Measurements from ENCODE around the gene NCMAP. TPM values are rescaled to one million over a fixed set of nuclear protein-coding genes. Genes with fewer than 3 reads are reported as not detected.

Gene NCMAP
- polyA plus RNA-seq, 1 of the 3 experiments (the other 2 are of a cell fraction) = not detected

DNA sequence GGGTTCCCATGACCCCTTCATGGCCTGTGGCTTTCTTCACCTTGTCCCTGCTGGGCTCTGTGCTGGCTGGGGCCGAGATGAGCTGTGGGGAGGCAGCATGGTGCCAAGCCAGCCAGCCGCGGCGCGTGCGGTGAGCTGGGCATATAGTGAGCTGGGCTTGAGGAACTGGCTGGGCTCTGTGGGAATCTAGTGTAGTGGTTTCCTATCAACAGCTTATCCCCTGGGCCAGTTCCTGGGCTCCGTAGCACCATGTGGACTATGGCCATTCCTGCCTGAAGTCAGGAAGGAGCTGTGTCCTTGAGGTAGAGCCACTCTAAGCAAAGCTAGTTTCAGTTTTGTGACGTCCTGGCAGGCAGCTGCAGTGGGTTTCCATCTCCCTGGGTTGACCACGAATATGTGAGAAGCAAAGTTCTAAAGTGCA lies 1.8 kb downstream of the NCMAP start:
- POLR2A ChIA-PET = no interaction called here
- peaks cover 8% of the 10 kb centered on the region for H3F3A ChIP-seq (replicated peaks; ENCODE audit: insufficient read depth)
- no peaks in the 10 kb centered on the region for H4K20me1 ChIP-seq (ENCODE audit: insufficient read depth)
- CTCF ChIA-PET = interaction anchor here (0.7 to 1.1 kb wide), 6 partner anchors 10 to 358 kb away, joined by 3 to 5 read pairs (median 3); no protein-coding TSS in a partner anchor
- no peak overlapping the region for H3K4me2 ChIP-seq
- H3K9ac ChIP-seq = no peak overlapping the region
- H3K27me3 ChIP-seq (ENCODE audit: insufficient read depth) = peaks cover 7% of the 10 kb centered on the region; the same call in 1 of the 2 replicates
- no peaks in the 10 kb centered on the region for H3K36me3 ChIP-seq (replicated peaks in 1 of 2; ENCODE audit: control insufficient read depth in 1 of 2, insufficient read depth in 2 of 2, low read length in 1 of 2)
- no peaks in the 10 kb centered on the region for H3K9me3 ChIP-seq
- H3K27ac ChIP-seq (ENCODE audit: low read depth in 2 of 2, low read length in 1 of 2) = no peak overlapping the region
- 88% methylated on average over 4 of the region's 9 CpGs for WGBS (ENCODE audit: low lambda C conversion rate)
- peaks cover 8 to 18% of the 10 kb centered on the region in 2 experiments; a peak in 1 of 4 replicates for H3K4me1 ChIP-seq (ENCODE audit: control insufficient read depth in 1 of 2, insufficient read depth in 2 of 2, low read depth in 1 of 2, low read length in 1 of 2)
- no peaks in the 10 kb centered on the region for H3K9me2 ChIP-seq
- no peaks in the 10 kb centered on the region for H3K79me2 ChIP-seq (ENCODE audit: insufficient read depth)
- no peak overlapping the region for H2AFZ ChIP-seq (ENCODE audit: low read depth)
- H3K4me3 ChIP-seq (ENCODE audit: low read depth in 2 of 2, low read length in 1 of 2) = no peak overlapping the region
- DNase-seq = no peak
- TF ChIP-seq SMC3 (IDR thresholded peaks at IDR 0.05; ENCODE audit: low read depth, low read length) = no peak
- TF ChIP-seq MEF2A (IDR thresholded peaks at IDR 0.05; ENCODE audit: borderline replicate concordance, low read depth) = no peak
- no peak for TF ChIP-seq CHD2 (IDR thresholded peaks at IDR 0.05; ENCODE audit: low read length, partially characterized antibody)
- no peak for TF ChIP-seq POLR2AphosphoS5 (IDR thresholded peaks at IDR 0.05; ENCODE audit: low read depth, low read length)
- TF ChIP-seq RFX5 (IDR thresholded peaks at IDR 0.05; ENCODE audit: low read length) = no peak
- no peak for TF ChIP-seq FOXJ3 (CRISPR knock-in tag; IDR thresholded peaks at IDR 0.05)

DNA sequence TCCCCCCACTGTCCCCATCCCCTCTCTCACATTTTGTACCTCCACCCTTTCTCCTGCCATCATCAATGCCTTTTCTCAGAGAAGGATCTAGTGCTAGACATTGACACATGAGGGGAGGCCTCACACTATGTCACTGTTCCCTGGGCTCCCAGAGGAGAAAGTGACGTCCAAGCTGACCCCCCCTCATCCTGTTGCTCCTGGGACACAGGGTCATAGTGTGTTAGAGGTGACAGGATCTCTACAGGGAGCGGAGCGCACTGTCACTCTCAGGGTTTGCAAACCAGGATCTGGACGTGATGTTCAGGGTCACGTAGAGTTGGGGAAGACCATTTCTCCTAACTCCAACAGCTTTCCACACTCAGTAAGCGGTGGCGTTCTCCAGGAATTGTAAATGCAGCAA lies 2.6 kb downstream of the NCMAP start:
- POLR2A ChIA-PET = interaction anchor here (0.6 kb wide), 1 partner anchor 540 kb away, joined by 3 read pairs; no protein-coding TSS in a partner anchor

More for the DNA sequence above, 2.6 kb downstream of the NCMAP start:
- no peak for DNase-seq
- Histone ChIP-seq H3K9ac (no peak overlapping the region), H3K27ac (ENCODE audit: low read depth in 2 of 2, low read length in 1 of 2) (no peak overlapping the region), H2AFZ (ENCODE audit: low read depth) (no peak overlapping the region), H3K79me2 (ENCODE audit: insufficient read depth) (no peaks in the 10 kb centered on the region), H3F3A (replicated peaks; ENCODE audit: insufficient read depth) (peaks cover 8% of the 10 kb centered on the region), H3K36me3 (replicated peaks in 1 of 2; ENCODE audit: control insufficient read depth in 1 of 2, insufficient read depth in 2 of 2, low read length in 1 of 2) (no peaks in the 10 kb centered on the region), H3K9me2 (no peaks in the 10 kb centered on the region), H3K4me1 (ENCODE audit: control insufficient read depth in 1 of 2, insufficient read depth in 2 of 2, low read depth in 1 of 2, low read length in 1 of 2) (peaks cover 8 to 19% of the 10 kb centered on the region in 2 experiments; a peak in 1 of 4 replicates), H3K4me2 (no peak overlapping the region), H3K4me3 (ENCODE audit: low read depth in 2 of 2, low read length in 1 of 2) (no peak overlapping the region), H3K27me3 (ENCODE audit: insufficient read depth) (peaks cover 7% of the 10 kb centered on the region; the same call in 1 of the 2 replicates), H3K9me3 (no peaks in the 10 kb centered on the region), H4K20me1 (ENCODE audit: insufficient read depth) (no peaks in the 10 kb centered on the region)
- TF ChIP-seq POLR2AphosphoS5 (IDR thresholded peaks at IDR 0.05; ENCODE audit: low read depth, low read length) = no peak
- TF ChIP-seq SIN3A (IDR thresholded peaks at IDR 0.05; ENCODE audit: borderline replicate concordance, low read depth, low read length) = no peak
- TF ChIP-seq, protein P1, sequence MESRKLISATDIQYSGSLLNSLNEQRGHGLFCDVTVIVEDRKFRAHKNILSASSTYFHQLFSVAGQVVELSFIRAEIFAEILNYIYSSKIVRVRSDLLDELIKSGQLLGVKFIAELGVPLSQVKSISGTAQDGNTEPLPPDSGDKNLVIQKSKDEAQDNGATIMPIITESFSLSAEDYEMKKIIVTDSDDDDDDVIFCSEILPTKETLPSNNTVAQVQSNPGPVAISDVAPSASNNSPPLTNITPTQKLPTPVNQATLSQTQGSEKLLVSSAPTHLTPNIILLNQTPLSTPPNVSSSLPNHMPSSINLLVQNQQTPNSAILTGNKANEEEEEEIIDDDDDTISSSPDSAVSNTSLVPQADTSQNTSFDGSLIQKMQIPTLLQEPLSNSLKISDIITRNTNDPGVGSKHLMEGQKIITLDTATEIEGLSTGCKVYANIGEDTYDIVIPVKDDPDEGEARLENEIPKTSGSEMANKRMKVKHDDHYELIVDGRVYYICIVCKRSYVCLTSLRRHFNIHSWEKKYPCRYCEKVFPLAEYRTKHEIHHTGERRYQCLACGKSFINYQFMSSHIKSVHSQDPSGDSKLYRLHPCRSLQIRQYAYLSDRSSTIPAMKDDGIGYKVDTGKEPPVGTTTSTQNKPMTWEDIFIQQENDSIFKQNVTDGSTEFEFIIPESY (IDR thresholded peaks at IDR 0.05; ENCODE audit: borderline replicate concordance, low read depth) = no peak
- TF ChIP-seq RAD21 (IDR thresholded peaks at IDR 0.05; ENCODE audit: low read length) = no peak
- TF ChIP-seq, protein P2, sequence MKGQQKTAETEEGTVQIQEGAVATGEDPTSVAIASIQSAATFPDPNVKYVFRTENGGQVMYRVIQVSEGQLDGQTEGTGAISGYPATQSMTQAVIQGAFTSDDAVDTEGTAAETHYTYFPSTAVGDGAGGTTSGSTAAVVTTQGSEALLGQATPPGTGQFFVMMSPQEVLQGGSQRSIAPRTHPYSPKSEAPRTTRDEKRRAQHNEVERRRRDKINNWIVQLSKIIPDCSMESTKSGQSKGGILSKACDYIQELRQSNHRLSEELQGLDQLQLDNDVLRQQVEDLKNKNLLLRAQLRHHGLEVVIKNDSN (IDR thresholded peaks at IDR 0.05; ENCODE audit: borderline replicate concordance, low read depth) = no peak
- no peak for TF ChIP-seq GATA2 (CRISPR knock-in tag; IDR thresholded peaks at IDR 0.05)
- TF ChIP-seq RXRA (IDR thresholded peaks at IDR 0.05; ENCODE audit: borderline replicate concordance, low read depth) = no peak
- no peak for TF ChIP-seq RFX5 (IDR thresholded peaks at IDR 0.05; ENCODE audit: low read length)
- TF ChIP-seq FOXM1 (IDR thresholded peaks at IDR 0.05; ENCODE audit: low read depth) = no peak
- TF ChIP-seq, protein P3, sequence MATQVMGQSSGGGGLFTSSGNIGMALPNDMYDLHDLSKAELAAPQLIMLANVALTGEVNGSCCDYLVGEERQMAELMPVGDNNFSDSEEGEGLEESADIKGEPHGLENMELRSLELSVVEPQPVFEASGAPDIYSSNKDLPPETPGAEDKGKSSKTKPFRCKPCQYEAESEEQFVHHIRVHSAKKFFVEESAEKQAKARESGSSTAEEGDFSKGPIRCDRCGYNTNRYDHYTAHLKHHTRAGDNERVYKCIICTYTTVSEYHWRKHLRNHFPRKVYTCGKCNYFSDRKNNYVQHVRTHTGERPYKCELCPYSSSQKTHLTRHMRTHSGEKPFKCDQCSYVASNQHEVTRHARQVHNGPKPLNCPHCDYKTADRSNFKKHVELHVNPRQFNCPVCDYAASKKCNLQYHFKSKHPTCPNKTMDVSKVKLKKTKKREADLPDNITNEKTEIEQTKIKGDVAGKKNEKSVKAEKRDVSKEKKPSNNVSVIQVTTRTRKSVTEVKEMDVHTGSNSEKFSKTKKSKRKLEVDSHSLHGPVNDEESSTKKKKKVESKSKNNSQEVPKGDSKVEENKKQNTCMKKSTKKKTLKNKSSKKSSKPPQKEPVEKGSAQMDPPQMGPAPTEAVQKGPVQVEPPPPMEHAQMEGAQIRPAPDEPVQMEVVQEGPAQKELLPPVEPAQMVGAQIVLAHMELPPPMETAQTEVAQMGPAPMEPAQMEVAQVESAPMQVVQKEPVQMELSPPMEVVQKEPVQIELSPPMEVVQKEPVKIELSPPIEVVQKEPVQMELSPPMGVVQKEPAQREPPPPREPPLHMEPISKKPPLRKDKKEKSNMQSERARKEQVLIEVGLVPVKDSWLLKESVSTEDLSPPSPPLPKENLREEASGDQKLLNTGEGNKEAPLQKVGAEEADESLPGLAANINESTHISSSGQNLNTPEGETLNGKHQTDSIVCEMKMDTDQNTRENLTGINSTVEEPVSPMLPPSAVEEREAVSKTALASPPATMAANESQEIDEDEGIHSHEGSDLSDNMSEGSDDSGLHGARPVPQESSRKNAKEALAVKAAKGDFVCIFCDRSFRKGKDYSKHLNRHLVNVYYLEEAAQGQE (IDR thresholded peaks at IDR 0.05; ENCODE audit: low read depth, low read length) = no peak
- TF ChIP-seq NFIC (IDR thresholded peaks at IDR 0.05; ENCODE audit: borderline replicate concordance) = no peak
- TF ChIP-seq, protein P4, sequence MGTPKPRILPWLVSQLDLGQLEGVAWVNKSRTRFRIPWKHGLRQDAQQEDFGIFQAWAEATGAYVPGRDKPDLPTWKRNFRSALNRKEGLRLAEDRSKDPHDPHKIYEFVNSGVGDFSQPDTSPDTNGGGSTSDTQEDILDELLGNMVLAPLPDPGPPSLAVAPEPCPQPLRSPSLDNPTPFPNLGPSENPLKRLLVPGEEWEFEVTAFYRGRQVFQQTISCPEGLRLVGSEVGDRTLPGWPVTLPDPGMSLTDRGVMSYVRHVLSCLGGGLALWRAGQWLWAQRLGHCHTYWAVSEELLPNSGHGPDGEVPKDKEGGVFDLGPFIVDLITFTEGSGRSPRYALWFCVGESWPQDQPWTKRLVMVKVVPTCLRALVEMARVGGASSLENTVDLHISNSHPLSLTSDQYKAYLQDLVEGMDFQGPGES (IDR thresholded peaks at IDR 0.05; ENCODE audit: low read depth, low read length) = no peak
- TF ChIP-seq TCF12 (IDR thresholded peaks at IDR 0.05) = no peak
- no peak for TF ChIP-seq ELF1 (IDR thresholded peaks at IDR 0.05)
- no peak for TF ChIP-seq FOXJ3 (CRISPR knock-in tag; IDR thresholded peaks at IDR 0.05)
- no peak for TF ChIP-seq YY1 (IDR thresholded peaks at IDR 0.05; ENCODE audit: low read depth)
- TF ChIP-seq, protein P5, sequence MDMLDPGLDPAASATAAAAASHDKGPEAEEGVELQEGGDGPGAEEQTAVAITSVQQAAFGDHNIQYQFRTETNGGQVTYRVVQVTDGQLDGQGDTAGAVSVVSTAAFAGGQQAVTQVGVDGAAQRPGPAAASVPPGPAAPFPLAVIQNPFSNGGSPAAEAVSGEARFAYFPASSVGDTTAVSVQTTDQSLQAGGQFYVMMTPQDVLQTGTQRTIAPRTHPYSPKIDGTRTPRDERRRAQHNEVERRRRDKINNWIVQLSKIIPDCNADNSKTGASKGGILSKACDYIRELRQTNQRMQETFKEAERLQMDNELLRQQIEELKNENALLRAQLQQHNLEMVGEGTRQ (IDR thresholded peaks at IDR 0.05; ENCODE audit: borderline replicate concordance, low read depth, low read length) = no peak
- CTCF ChIA-PET = interaction anchor here (0.8 to 1.1 kb wide), 5 partner anchors 11 to 276 kb away, joined by 3 to 5 read pairs (median 3); no protein-coding TSS in a partner anchor
- 91% methylated on average over 6 of the region's 7 CpGs for WGBS (ENCODE audit: low lambda C conversion rate)

Data from SK-N-SH (cell line).